ENCODE measurements around the gene MTX2. TPM values are rescaled to one million over a fixed set of nuclear protein-coding genes. Genes with fewer than 3 reads are reported as not detected.

MTX2 gene
- total RNA-seq, 1 experiment from 2014 or later: 33.7 TPM

DNA sequence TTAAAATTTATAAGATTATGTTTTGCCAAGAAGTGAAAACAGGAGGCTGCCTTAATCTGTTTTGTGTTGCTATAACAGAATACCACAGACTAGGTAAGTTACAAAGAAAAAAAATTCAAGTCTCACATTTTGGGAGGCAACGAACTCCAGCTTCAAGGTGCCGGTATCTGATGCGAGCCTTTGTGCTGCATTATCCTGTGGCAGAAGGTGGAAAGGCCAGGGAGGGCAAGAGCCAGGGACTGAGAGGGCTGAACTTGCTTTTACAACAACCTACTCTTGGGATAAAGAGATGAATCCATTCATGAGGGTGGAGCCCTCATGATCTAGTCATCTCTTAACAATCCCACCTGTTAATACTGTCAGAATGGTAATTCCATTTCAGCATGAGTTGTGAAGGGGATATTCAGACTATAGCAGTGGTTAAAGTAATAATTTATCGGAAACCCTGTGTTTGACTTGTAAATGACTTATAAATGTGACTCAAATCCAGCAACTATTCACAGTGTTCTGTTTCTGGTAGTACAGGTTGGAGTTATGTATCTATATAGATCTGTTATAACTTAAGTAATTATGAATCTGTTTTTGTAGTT is 3.7 kb downstream of the MTX2 start:
- POLR2A ChIA-PET: no interaction called here
- H3K4me3 Mint-ChIP-seq (ENCODE audit: unreplicated experiment): no peak overlapping the region
- Histone ChIP-seq H3K4me1 (peaks cover 11% of the 10 kb centered on the region; the same call in 1 of the 2 replicates), H3K27me3 (replicated peaks; ENCODE audit: control insufficient read depth, insufficient read depth, low read length) (no peaks in the 10 kb centered on the region), H3K4me3 (ENCODE audit: low read depth, low read length) (no peak overlapping the region), H3K9me3 (no peaks in the 10 kb centered on the region), H3K36me3 (ENCODE audit: control insufficient read depth, insufficient read depth, low read length) (no peaks in the 10 kb centered on the region)
- H3K27me3 Mint-ChIP-seq (ENCODE audit: insufficient read depth, unreplicated experiment): no peaks in the 10 kb centered on the region
- H3K9me3 Mint-ChIP-seq (ENCODE audit: unreplicated experiment): no peaks in the 10 kb centered on the region
- TF ChIP-seq, protein P1, sequence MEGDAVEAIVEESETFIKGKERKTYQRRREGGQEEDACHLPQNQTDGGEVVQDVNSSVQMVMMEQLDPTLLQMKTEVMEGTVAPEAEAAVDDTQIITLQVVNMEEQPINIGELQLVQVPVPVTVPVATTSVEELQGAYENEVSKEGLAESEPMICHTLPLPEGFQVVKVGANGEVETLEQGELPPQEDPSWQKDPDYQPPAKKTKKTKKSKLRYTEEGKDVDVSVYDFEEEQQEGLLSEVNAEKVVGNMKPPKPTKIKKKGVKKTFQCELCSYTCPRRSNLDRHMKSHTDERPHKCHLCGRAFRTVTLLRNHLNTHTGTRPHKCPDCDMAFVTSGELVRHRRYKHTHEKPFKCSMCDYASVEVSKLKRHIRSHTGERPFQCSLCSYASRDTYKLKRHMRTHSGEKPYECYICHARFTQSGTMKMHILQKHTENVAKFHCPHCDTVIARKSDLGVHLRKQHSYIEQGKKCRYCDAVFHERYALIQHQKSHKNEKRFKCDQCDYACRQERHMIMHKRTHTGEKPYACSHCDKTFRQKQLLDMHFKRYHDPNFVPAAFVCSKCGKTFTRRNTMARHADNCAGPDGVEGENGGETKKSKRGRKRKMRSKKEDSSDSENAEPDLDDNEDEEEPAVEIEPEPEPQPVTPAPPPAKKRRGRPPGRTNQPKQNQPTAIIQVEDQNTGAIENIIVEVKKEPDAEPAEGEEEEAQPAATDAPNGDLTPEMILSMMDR (IDR thresholded peaks at IDR 0.05; ENCODE audit: insufficient read depth in 1 of 2, low read depth in 1 of 2, low read length in 1 of 2, severe bottlenecking in 1 of 2, unreplicated experiment in 1 of 2): no peak
- intact Hi-C loops (cut with micrococcal nuclease; ENCODE audit: unreplicated experiment): no loop called here
- H3K4me1 Mint-ChIP-seq (ENCODE audit: low read depth, unreplicated experiment): no peaks in the 10 kb centered on the region
- DNase-seq: no peak
- H3K36me3 Mint-ChIP-seq (ENCODE audit: insufficient read depth, unreplicated experiment): no peaks in the 10 kb centered on the region
- H3K27ac Mint-ChIP-seq (ENCODE audit: unreplicated experiment): no peak overlapping the region
- CTCF ChIA-PET: no interaction called here
- no TSS peak for BruUV-seq (replicated peaks)

DNA sequence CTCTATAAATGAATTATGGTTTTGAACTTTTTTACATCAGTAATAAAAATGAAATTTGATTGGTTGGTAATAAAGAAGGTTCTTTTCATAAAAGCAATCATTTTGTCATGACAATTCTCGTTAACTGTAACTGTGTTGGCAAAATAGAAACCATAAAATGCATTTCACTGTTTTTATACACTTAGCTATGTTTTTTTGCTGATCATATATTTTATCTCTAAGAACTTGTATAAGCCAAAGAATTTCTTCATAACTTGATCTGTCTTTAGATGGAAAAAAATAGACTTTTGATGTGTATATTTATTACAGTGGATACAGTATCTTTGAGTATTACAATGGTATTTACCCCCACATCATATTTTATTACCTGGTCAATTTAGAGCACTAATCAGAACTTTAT is 9.7 kb downstream of the MTX2 start:
- H3K27ac Mint-ChIP-seq (ENCODE audit: unreplicated experiment): no peak overlapping the region
- no TSS peak for BruUV-seq (replicated peaks)
- TF ChIP-seq, protein P1 (IDR thresholded peaks at IDR 0.05; ENCODE audit: insufficient read depth in 1 of 2, low read depth in 1 of 2, low read length in 1 of 2, severe bottlenecking in 1 of 2, unreplicated experiment in 1 of 2): no peak
- H3K4me1 Mint-ChIP-seq (ENCODE audit: low read depth, unreplicated experiment): no peaks in the 10 kb centered on the region
- H3K36me3 Mint-ChIP-seq (ENCODE audit: insufficient read depth, unreplicated experiment): no peaks in the 10 kb centered on the region
- Histone ChIP-seq H3K9me3 (no peaks in the 10 kb centered on the region), H3K27me3 (replicated peaks; ENCODE audit: control insufficient read depth, insufficient read depth, low read length) (no peaks in the 10 kb centered on the region), H3K4me1 (no peaks in the 10 kb centered on the region), H3K36me3 (ENCODE audit: control insufficient read depth, insufficient read depth, low read length) (no peaks in the 10 kb centered on the region), H3K4me3 (ENCODE audit: low read depth, low read length) (no peak overlapping the region)
- H3K4me3 Mint-ChIP-seq (ENCODE audit: unreplicated experiment): no peak overlapping the region
- no peaks in the 10 kb centered on the region for H3K27me3 Mint-ChIP-seq (ENCODE audit: insufficient read depth, unreplicated experiment)
- ChIA-PET POLR2A (no interaction called here), CTCF (no interaction called here)
- intact Hi-C loops (cut with micrococcal nuclease; ENCODE audit: unreplicated experiment): no loop called here
- DNase-seq: no peak
- H3K9me3 Mint-ChIP-seq (ENCODE audit: unreplicated experiment): no peaks in the 10 kb centered on the region

DNA sequence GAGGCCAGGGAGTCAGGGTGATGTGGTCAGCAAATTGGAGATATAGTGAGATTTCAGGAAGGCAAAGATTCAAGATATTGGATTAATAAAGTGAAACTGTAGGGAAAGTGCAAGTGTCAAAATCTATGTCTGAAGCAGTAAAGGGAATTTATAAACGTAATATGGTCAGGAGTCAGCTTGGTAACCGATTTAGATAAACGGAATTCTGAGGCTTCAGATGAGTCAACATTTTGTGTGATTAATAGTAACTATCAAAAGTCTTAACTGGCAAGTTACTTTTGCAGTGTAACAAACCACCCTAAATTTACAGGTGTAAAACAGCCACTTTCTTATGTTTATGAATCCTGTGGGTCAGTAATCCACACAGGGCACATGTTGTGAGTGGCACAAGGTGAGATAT is 10.9 kb downstream of the MTX2 start:
- H3K36me3 Mint-ChIP-seq (ENCODE audit: insufficient read depth, unreplicated experiment): no peaks in the 10 kb centered on the region
- no peaks in the 10 kb centered on the region for H3K9me3 Mint-ChIP-seq (ENCODE audit: unreplicated experiment)
- Histone ChIP-seq H3K27me3 (replicated peaks; ENCODE audit: control insufficient read depth, insufficient read depth, low read length) (no peaks in the 10 kb centered on the region), H3K4me1 (no peaks in the 10 kb centered on the region), H3K9me3 (no peaks in the 10 kb centered on the region), H3K36me3 (ENCODE audit: control insufficient read depth, insufficient read depth, low read length) (no peaks in the 10 kb centered on the region), H3K4me3 (ENCODE audit: low read depth, low read length) (no peak overlapping the region)
- no peak for DNase-seq
- no peak overlapping the region for H3K4me3 Mint-ChIP-seq (ENCODE audit: unreplicated experiment)
- ChIA-PET CTCF (no interaction called here), POLR2A (no interaction called here)
- no peak overlapping the region for H3K27ac Mint-ChIP-seq (ENCODE audit: unreplicated experiment)
- intact Hi-C loops (cut with micrococcal nuclease; ENCODE audit: unreplicated experiment): no loop called here
- TF ChIP-seq, protein P1 (IDR thresholded peaks at IDR 0.05; ENCODE audit: insufficient read depth in 1 of 2, low read depth in 1 of 2, low read length in 1 of 2, severe bottlenecking in 1 of 2, unreplicated experiment in 1 of 2): no peak
- no peaks in the 10 kb centered on the region for H3K27me3 Mint-ChIP-seq (ENCODE audit: insufficient read depth, unreplicated experiment)
- H3K4me1 Mint-ChIP-seq (ENCODE audit: low read depth, unreplicated experiment): no peaks in the 10 kb centered on the region
- BruUV-seq (replicated peaks): no TSS peak

All from Caco-2 (cell line).